Left lung (tissue), 10 donors: ENCODE results near the gene HNRNPUL2. TPM values are rescaled to one million over a fixed set of nuclear protein-coding genes. Genes with fewer than 3 reads are reported as not detected.
"Not testable (repeated sequence)": the region's sequence is repeated elsewhere in the genome, so short reads cannot be mapped to it uniquely, and the experiment has no call there.

Source experiments
- ATAC-seq: fragments of 200-7000 bp; cut with Tn5 transposase; one replicate; pipeline ENCODE4 v1.9.1; 2020; ENCODE audit warnings: moderate library complexity
- DNase-seq, 4 donors: peaks; one replicate each; pipeline ENCODE4 v3.0.0-alpha.2; 2013 to 2020
- H3K27ac ChIP-seq, 2 donors: fragments of 200-600 bp; sonication (generic) in 1 of 2; one replicate each; pipeline versions ENCODE4 v1.5.0 to v1.8.0; 2020 to 2021
- H3K27me3 ChIP-seq, 2 donors: fragments of 200-600 bp; sonication (generic) in 1 of 2; one replicate each; pipeline versions ENCODE4 v1.5.0 to v1.8.0; 2020 to 2021
- H3K36me3 ChIP-seq, 2 donors: fragments of 200-600 bp; sonication (generic) in 1 of 2; one replicate each; pipeline versions ENCODE4 v1.5.0 to v1.8.0; 2020 to 2021
- H3K4me1 ChIP-seq, 2 donors: fragments of 200-600 bp; one replicate each; pipeline ENCODE4 v1.8.0; 2021
- H3K4me3 ChIP-seq, 2 donors: fragments of 200-600 bp; sonication (generic) in 1 of 2; one replicate each; pipeline versions ENCODE4 v1.5.0 to v1.8.0; 2020 to 2021; ENCODE audit warnings: mild to moderate bottlenecking in 1 of 2
- H3K9me3 ChIP-seq, 2 donors: fragments of 200-600 bp; sonication (generic) in 1 of 2; one replicate each; pipeline versions ENCODE4 v1.5.0 to v1.8.0; 2020 to 2021
- CTCF ChIP-seq, 2 donors: fragments of 200-600 bp; sonication (generic) in 1 of 2; IDR thresholded peaks; one replicate each; pipeline versions ENCODE4 v1.5.0 to v1.8.0; 2021; ENCODE audit warnings: antibody characterized with exemption in 2 of 2
- intact Hi-C, 2 donors: fragments of 100-400 bp; cut with DNase I; formaldehyde crosslinking; loops; one replicate each; pipeline versions ENCODE4 v1.11.2 to v1.14.2; 2022
- polyA plus RNA-seq, 6 donors: library from polyadenylated mRNA; unstranded; fragments of 120-200 nt; gene quantifications; one replicate each; pipeline ENCODE4 v1.2.1, GENCODE V29; 2013; ENCODE audit not compliant: insufficient read length in 6 of 6
- total RNA-seq, 2 donors: library from RNA; stranded (reverse); fragmentation: NEBNext Ultra II Directional; extraction: Animal tissue kit (Norgen Biotek cat#: 25700); gene quantifications; one replicate each; pipeline ENCODE4 v1.2.1, GENCODE V29; 2021
- donor health status: DM: no; HTN: yes; CAD: no.
- donor health status: DM: no; HTN: no; CAD: no.

Gene HNRNPUL2
- total and polyA plus RNA-seq, 8 donors = 31.8 to 95.4 (median 88.0) TPM

GRCh38 chr11:62752994-62753735 lies 25.9 kb upstream of the HNRNPUL2 start:
- ATAC-seq = no peak
- no peak for TF ChIP-seq CTCF (IDR thresholded peaks at IDR 0.05)

GRCh38 chr11:62752177-62752785 lies 25.0 kb upstream of the HNRNPUL2 start:
- H3K27ac ChIP-seq = no peak overlapping the region

More at GRCh38 chr11:62752994-62753735, 25.9 kb upstream of the HNRNPUL2 start:
- H3K36me3 ChIP-seq = peaks cover 0 to 13% of the 10 kb centered on the region in 2 donors
- intact Hi-C loops = no loop called here
- no peaks in the 10 kb centered on the region for H3K27me3 ChIP-seq
- peak in 1 of 4 donors; percentile 38 for DNase-seq
- H3K27ac ChIP-seq = peak overlapping the region; percentile 80 to 90
- no peaks in the 10 kb centered on the region for H3K9me3 ChIP-seq
- peak overlapping the region; percentile 40 to 68 for H3K4me3 ChIP-seq
- peaks cover 9 to 26% of the 10 kb centered on the region in 2 donors for H3K4me1 ChIP-seq

DNA sequence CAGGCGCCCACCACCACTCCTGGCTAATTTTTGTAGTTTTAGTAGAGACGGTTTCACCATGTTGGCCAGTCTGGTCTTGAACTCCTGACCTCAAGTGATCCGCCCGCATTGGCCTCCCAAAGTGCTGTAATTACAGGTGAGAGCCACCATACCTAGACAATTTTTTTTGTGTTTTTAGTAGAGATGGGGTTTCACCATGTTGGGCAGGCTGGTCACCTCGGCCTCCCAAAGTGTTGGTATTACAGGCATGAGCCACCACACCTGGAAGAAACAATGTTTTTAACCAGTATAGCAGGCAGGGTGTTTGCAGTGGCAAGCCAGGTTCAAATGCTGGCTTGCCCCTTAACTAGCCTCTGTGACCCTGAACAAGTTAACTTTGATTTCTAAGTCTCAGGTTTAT lies 22.7 kb upstream of the HNRNPUL2 start:
- ATAC-seq, DNase-seq, H3K4me3 ChIP-seq, H3K27me3 ChIP-seq, intact Hi-C loops, H3K9me3 ChIP-seq, H3K27ac ChIP-seq: not testable (repeated sequence)
- H3K4me1 ChIP-seq = peaks cover 9 to 26% of the 10 kb centered on the region in 2 donors
- H3K36me3 ChIP-seq = peaks cover 0 to 13% of the 10 kb centered on the region in 2 donors

More at GRCh38 chr11:62752177-62752785, 25.0 kb upstream of the HNRNPUL2 start:
- no peak overlapping the region for H3K4me3 ChIP-seq
- no peaks in the 10 kb centered on the region for H3K9me3 ChIP-seq
- intact Hi-C loops = no loop called here
- TF ChIP-seq CTCF (IDR thresholded peaks at IDR 0.05) = no peak
- H3K36me3 ChIP-seq = peaks cover 0 to 13% of the 10 kb centered on the region in 2 donors
- no peaks in the 10 kb centered on the region for H3K27me3 ChIP-seq
- no peak for ATAC-seq
- no peak for DNase-seq
- peaks cover 9 to 26% of the 10 kb centered on the region in 2 donors for H3K4me1 ChIP-seq

- TF ChIP-seq CTCF (IDR thresholded peaks at IDR 0.05) = no peak
- Histone ChIP-seq H3K4me3 (no peak overlapping the region), H3K4me1 (peaks cover 2 to 9% of the 10 kb centered on the region in 2 donors), H3K36me3 (peaks cover 0 to 12% of the 10 kb centered on the region in 2 donors), H3K27me3 (no peaks in the 10 kb centered on the region), H3K9me3 (no peaks in the 10 kb centered on the region), H3K27ac (no peak overlapping the region)
- DNase-seq (no peak), ATAC-seq (no peak)
- intact Hi-C loops = no loop called here
Measured at GRCh38 chr11:62747475-62748160, 20.4 kb upstream of the HNRNPUL2 start.

DNA sequence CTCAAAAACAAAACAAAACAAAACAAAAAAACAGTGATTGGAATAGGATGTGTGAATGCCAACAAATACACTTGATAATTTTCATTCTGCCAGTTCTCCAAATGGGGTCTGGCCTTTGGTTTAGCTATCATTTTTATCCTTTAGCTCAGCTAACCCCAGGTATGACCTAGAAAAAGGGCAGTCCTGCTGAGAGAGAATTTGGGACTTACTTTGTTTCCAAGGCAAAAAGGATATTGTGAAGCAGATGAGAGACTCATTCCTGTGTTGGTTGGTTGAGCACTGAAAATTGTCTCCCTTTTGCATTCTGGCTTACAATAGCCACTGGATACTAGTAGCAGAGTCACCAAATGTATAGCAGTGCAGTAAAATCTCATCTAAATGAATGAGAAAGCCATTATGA lies 9.9 kb upstream of the HNRNPUL2 start:
- Histone ChIP-seq H3K9me3 (no peaks in the 10 kb centered on the region), H3K36me3 (peaks cover 0 to 93% of the 10 kb centered on the region in 2 donors), H3K4me1 (peaks cover 0 to 8% of the 10 kb centered on the region in 2 donors), H3K27ac (no peak overlapping the region), H3K4me3 (no peak overlapping the region), H3K27me3 (no peaks in the 10 kb centered on the region)
- DNase-seq (no peak), ATAC-seq (no peak)
- intact Hi-C loops = no loop called here
- TF ChIP-seq CTCF (IDR thresholded peaks at IDR 0.05) = no peak
